HG03469 (cell line): ENCODE data around the gene ADCY10.
"Not testable (repeated sequence)": the region's sequence is repeated elsewhere in the genome, so short reads cannot be mapped to it uniquely, and the experiment has no call there.

Experiments used
- ATAC-seq: cut with Tn5 transposase; IDR thresholded peaks from one replicate; pipeline ENCODE4 v1.9.1; 2021; ENCODE audit warnings: mild to moderate bottlenecking, moderate library complexity, moderate number of reproducible peaks; ENCODE audit not compliant: unreplicated experiment

ADCY10 gene

GRCh38 chr1:167820684-167821355 is 93.1 kb downstream of the ADCY10 start:
- ATAC-seq, result no peak

GRCh38 chr1:167819849-167820683 is 93.9 kb downstream of the ADCY10 start:
- no peak for ATAC-seq

- no peak for ATAC-seq
Measured at GRCh38 chr1:167815650-167816049, 98.3 kb downstream of the ADCY10 start.

GRCh38 chr1:167812972-167813371 is 101.0 kb downstream of the ADCY10 start:
- no peak for ATAC-seq

- no peak for ATAC-seq
Measured at GRCh38 chr1:167808690-167809089, 105.2 kb downstream of the ADCY10 start.

GRCh38 chr1:167808104-167808503 is 105.8 kb downstream of the ADCY10 start:
- no peak for ATAC-seq

GRCh38 chr1:167806676-167807075 is 107.3 kb downstream of the ADCY10 start:
- ATAC-seq, result not testable (repeated sequence)

GRCh38 chr1:167806235-167806634 is 107.7 kb downstream of the ADCY10 start:
- ATAC-seq, result not testable (repeated sequence)

GRCh38 chr1:167805041-167805556 is 108.8 kb downstream of the ADCY10 start:
- ATAC-seq, result no peak

GRCh38 chr1:167803358-167804207 is 110.4 kb downstream of the ADCY10 start:
- ATAC-seq, result peak; percentile 84

- ATAC-seq, result no peak
Measured at GRCh38 chr1:167802235-167802634, 111.7 kb downstream of the ADCY10 start.

GRCh38 chr1:167800251-167800650 is 113.7 kb downstream of the ADCY10 start:
- no peak for ATAC-seq

GRCh38 chr1:167799747-167800146 is 114.2 kb downstream of the ADCY10 start:
- ATAC-seq, result no peak

GRCh38 chr1:167798952-167799351 is 115.0 kb downstream of the ADCY10 start:
- no peak for ATAC-seq

GRCh38 chr1:167797015-167797414 is 116.9 kb downstream of the ADCY10 start:
- no peak for ATAC-seq

- no peak for ATAC-seq
Measured at GRCh38 chr1:167795810-167796740, 117.9 kb downstream of the ADCY10 start.

GRCh38 chr1:167794043-167794442 is 119.9 kb downstream of the ADCY10 start:
- ATAC-seq, result no peak

- ATAC-seq, result no peak
Measured at GRCh38 chr1:167792188-167792565, 121.8 kb downstream of the ADCY10 start.

GRCh38 chr1:167791281-167792187 is 122.4 kb downstream of the ADCY10 start:
- ATAC-seq, result no peak
